ENCODE measurements around the gene GABRB3.

GRCh38 chr15:26624128-26624527, 148.7 kb downstream of the GABRB3 start:
- TF ChIP-seq, protein P1, sequence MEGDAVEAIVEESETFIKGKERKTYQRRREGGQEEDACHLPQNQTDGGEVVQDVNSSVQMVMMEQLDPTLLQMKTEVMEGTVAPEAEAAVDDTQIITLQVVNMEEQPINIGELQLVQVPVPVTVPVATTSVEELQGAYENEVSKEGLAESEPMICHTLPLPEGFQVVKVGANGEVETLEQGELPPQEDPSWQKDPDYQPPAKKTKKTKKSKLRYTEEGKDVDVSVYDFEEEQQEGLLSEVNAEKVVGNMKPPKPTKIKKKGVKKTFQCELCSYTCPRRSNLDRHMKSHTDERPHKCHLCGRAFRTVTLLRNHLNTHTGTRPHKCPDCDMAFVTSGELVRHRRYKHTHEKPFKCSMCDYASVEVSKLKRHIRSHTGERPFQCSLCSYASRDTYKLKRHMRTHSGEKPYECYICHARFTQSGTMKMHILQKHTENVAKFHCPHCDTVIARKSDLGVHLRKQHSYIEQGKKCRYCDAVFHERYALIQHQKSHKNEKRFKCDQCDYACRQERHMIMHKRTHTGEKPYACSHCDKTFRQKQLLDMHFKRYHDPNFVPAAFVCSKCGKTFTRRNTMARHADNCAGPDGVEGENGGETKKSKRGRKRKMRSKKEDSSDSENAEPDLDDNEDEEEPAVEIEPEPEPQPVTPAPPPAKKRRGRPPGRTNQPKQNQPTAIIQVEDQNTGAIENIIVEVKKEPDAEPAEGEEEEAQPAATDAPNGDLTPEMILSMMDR (IDR thresholded peaks at IDR 0.05) = no peak
- no peak for TF ChIP-seq POLR2A (IDR thresholded peaks at IDR 0.05)

Data from Peyer's patch (tissue), 4 donors.